Stimulated activated CD8-positive, alpha-beta memory T cell treated with anti-CD3 and anti-CD28 coated beads, Interleukin-12 subunit alpha, Interleukin-12 subunit beta, amount 100 ng/mL, for 4 hours (primary cell): ENCODE data around the gene RNF182.
"Not testable (repeated sequence)": the region's sequence is repeated elsewhere in the genome, so short reads cannot be mapped to it uniquely, and the experiment has no call there.

ENCODE experiments used
- DNase-seq: peaks from one replicate; pipeline ENCODE4 v3.0.0-alpha.2; 2020; ENCODE audit warnings: low read depth

The RNF182 gene, protein sequence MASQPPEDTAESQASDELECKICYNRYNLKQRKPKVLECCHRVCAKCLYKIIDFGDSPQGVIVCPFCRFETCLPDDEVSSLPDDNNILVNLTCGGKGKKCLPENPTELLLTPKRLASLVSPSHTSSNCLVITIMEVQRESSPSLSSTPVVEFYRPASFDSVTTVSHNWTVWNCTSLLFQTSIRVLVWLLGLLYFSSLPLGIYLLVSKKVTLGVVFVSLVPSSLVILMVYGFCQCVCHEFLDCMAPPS

DNA sequence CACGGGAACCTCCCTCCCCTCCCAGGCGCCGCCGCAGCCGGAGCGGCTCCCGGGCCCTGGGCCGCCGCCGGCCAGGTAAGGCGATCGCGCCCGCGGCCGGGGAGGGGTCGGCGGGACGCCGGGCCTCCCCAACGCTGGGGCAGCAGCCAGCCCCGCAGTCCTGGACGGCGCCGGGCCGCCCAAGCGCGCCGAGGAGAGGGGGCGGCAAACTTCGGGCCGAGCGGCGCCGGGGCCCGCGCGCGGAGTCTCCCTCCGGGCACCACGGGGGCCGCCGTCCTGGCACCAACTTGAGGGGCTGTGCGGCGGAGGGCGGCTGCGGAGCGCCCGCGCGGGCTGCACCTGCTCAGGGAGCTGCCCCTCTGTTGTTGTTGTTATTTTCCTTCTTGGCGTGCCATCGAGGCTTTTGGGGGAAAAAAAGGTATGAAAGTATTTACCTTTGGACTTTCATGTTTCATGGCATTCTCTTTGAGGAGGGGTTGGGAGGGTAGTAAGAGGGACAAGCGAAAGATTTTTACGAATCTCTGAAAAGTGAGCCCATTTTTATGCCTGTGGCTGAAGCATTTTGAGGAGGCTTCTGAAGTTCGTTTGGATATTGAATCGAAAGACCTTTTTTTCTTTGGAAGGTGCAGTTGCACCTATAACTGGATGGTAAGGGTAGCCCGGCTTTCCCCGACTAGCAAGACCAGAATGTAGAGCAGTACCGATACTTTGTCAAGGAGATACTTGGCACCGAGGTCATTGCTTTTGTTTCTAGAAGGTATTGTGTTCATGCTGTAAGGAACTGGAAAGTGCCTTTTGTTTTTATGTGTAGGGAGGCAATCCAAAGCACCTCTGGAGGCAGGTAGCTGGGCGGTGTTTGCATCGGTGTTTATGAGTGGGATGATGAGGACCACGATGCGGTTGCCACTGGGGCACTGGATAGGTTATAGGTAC lies at the start of gene RNF182:
Gene RNF182 (plus strand): TSS at position 4 of the 933 bp plus-strand sequence. CDS start 52,168 bp downstream, outside the sequence.
- DNase-seq: no peak

GRCh38 chr6:13877051-13877450 lies 47.7 kb upstream of the RNF182 start:
- DNase-seq: no peak

GRCh38 chr6:13880061-13880663 lies 44.6 kb upstream of the RNF182 start:
- not testable (repeated sequence) for DNase-seq

GRCh38 chr6:13881621-13882165 lies 43.1 kb upstream of the RNF182 start:
- no peak for DNase-seq

- no peak for DNase-seq
Measured at GRCh38 chr6:13883966-13884365, 40.8 kb upstream of the RNF182 start.

GRCh38 chr6:13884397-13884796 lies 40.4 kb upstream of the RNF182 start:
- DNase-seq: no peak

GRCh38 chr6:13885601-13886000 lies 39.2 kb upstream of the RNF182 start:
- no peak for DNase-seq

DNA sequence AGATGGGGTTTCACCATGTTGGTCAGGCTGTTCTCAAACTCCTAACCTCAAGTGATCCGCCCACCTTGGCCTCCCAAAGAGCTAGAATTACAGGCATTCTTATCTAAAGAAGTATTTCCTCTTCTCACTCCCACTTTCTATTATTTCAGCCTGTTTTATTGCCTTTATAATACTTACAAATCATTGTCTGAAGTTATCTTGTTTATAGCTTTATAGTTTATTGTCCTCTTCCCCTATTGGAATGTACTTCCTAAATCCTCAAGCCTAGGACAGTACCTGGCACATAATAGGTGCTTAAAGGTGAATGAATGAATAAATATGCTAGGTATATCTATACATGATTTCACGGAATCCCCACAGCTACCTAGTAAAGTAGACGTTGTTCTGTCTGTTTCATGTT lies 37.8 kb upstream of the RNF182 start:
- DNase-seq: no peak

GRCh38 chr6:13892017-13892645 lies 32.6 kb upstream of the RNF182 start:
- DNase-seq: no peak

- no peak for DNase-seq
Measured at GRCh38 chr6:13902922-13903321, 21.8 kb upstream of the RNF182 start.

DNA sequence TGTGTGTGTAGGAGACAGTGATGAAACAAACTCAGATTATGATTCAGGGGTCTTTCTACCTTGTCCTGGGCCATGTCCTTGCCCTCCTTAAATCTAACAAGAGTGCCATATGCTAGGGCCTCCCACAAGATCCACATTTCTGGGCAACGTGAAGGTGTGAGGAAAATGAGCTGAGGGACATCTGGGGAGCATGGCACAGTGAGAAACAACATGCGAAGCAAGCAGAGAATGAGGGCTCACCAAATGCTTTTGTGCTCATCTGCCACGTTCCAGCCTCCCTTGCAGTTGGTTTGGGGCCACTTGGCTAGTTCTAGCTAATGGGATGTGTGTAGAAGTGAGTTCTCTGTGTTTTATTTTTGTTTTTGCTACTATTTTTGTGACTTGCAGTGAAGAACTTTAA lies 21.4 kb upstream of the RNF182 start:
- DNase-seq: no peak

- DNase-seq: no peak
Measured at GRCh38 chr6:13907001-13907350, 17.8 kb upstream of the RNF182 start.

DNA sequence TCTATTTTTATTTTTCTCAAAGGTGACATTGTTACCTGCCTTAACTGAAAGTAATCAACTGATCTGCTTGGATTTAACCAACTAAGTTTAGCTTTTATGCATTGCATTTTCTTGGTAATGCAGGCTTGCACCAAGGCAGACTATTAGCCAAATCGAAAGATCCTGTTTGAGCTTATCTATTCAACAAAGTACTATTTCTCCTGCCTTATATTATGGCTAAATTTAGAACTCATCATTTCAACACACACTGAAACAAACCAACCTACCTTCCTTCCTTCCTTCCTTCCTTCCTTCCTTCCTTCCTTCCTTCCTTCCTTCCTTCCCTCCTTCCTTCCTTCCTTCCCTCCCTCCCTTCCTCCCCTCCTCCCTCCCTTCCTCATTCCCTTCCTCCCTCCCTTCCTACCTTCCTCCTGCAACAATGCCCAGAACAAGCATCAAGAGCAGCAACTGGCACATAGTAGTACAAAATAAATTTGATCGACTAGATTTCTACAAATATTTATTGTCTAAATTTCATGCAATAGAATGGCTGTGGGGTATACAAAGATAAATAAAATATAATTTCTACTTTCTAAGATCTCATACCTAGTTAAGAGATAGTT lies 17.0 kb upstream of the RNF182 start:
- no peak for DNase-seq

DNA sequence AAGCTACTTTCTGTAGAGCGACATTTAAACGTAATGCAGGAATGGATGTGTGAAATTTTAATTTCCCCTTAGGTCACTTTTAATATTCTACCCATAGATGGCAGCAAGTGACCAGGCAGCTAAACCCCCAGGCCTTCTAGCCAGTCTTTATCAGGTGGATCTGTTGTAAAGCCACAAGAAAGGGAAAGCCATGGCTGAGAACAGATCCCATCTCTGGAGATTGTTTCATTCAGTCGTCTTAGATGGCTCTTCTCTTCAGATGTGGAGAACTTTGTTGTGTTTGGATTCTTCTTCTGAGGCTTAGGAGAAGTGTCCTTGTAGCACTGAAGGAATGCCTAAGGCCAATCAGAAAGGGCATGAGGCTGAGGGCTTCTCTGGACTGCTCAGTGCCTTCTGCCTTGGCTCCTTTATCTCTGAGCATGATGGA lies 15.8 kb upstream of the RNF182 start:
- DNase-seq: no peak

DNA sequence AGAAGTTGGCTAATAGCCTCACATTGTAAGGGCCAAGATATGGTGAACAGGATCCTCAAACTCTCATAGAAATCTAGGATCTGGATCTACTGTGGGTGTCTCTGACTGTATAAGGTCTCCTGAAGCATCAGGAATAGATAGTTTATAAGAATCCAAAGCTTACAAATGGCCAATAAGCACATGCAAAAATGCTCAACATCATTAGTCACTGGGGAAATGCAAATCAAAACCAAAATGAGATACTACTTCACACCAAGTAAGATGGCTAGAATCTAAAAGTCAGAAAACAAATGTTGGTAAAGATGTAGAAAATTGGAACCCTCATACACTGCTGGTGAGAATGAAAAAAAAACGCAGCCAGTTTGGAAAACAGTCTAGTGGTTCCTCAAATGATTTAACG lies 14.3 kb upstream of the RNF182 start:
- no peak for DNase-seq

DNA sequence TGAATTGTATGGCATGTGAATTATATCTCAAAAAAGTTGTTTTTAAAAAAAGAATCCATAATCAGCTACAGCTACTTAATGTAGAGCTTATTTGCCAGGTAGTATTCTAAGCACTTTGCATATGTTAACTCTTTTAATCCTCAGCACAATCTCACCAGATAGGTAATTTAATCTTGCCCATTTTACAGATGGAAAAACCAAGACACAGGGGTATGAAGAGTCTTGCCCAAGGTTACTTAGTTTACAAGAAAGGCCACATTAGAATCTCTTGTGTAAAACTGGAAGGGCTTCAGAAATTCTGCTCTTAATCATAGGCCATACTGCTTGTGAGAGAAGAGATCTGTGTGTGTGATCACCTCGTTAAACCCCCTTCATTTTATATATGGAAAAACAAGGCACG lies 13.4 kb upstream of the RNF182 start:
- DNase-seq: no peak

DNA sequence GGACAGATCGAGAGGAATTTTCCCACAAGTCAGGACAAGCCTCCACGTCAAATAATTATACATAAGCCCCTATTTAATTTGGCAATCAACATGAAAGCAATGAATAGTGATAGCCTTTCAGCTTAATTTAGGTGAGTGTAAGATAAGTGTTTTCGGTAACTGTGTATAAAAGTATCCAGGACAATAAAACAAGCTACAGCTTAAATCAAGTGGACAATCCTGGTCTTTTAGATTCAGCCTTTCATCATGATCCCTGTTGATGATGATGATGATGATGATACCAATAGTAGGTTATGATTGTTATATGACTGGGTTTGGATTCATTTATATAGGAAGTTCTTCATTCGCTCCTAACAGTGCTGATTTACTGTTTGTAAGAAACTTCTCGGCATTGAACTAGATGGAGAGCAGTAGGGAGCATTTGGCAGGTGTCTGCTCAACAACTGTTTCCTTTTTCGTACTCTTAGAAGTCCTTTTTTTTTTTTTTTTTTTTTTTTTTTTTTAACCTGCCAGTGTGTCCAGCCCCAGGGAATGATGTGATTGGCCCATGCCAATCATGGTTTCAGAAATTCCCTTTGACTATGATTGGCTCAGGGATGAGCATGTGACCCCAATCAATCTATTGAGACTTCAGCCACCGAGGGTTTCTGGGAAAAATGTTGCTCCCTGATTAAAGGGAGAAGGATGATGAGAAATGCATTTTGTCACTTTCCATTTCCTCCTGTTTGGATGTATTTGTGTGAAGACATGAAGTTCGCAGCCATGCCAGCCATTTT lies 11.3 kb upstream of the RNF182 start:
- no peak for DNase-seq

GRCh38 chr6:13914351-13914750 lies 10.4 kb upstream of the RNF182 start:
- no peak for DNase-seq

GRCh38 chr6:13915561-13916229 lies 9.1 kb upstream of the RNF182 start:
- DNase-seq: no peak

DNA sequence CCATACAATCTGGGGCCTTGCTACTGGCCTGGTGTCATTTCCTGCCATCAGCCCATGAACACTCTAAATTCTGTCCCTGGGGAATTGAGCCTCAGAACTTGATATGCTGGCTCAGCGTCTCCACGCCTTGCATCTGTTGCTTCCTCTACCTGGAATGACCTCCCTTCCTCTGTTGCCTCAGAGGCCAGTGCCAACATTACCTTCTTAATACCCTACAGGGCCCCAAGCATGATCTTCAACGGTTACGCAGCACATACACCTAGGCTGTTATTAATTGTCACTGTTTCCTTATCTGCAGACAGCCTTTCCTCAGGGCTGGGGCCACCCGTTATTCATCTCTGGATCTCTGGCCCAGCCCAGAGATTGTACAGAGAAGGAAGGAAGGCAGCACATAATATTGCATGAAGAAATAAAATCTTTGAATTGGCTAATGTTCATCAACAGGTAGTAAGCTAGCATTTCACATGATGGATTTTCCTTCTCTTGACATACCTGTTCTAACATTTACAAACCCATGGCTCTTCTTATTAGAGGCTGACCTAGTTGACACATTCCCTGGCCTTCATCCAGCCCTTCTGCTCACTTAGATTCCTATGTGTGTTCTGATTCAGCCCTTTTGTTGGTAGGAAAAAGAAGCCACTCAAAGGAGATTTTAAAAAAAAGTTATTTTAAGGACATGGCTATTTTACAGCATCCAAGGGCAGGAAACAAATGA lies 8.4 kb upstream of the RNF182 start:
- DNase-seq: no peak
